Kidney epithelial cell (primary cell): ENCODE measurements around the gene PPP2CA. TPM values are rescaled to one million over a fixed set of nuclear protein-coding genes. Genes with fewer than 3 reads are reported as not detected.

ENCODE experiments used
- DNase-seq: peaks from one replicate; pipeline ENCODE4 v3.0.0-alpha.2; 2010; ENCODE audit warnings: low read depth
- H3K27me3 ChIP-seq: 2 replicates; pipeline ENCODE4 v1.6.0; 2011; ENCODE audit warnings: low read length; ENCODE audit not compliant: control insufficient read depth, insufficient read depth
- H3K36me3 ChIP-seq: 2 replicates; pipeline ENCODE4 v1.5.1; 2011; ENCODE audit warnings: low read length; ENCODE audit not compliant: control insufficient read depth, insufficient read depth
- H3K4me3 ChIP-seq: 2 replicates; pipeline ENCODE4 v1.5.1; 2011; ENCODE audit warnings: low read depth, mild to moderate bottlenecking, control low read depth, low read length
- total RNA-seq: library from RNA; depleted of rRNA; stranded (reverse); fragments of >200 nt; gene quantifications from 2 replicates; pipeline ENCODE4 v1.2.3, GENCODE V29; 2015
- TF ChIP-seq, protein P1 (sequence below): IDR thresholded peaks from 2 replicates; pipeline ENCODE4 v1.5.1; 2011; ENCODE audit warnings: mild to moderate bottlenecking, moderate library complexity, low read length, control low read depth, inconsistent platforms; ENCODE audit not compliant: insufficient read depth, poor library complexity, severe bottlenecking

PPP2CA gene
- total RNA-seq, 1 donor from 2014 or later = 249 TPM

DNA sequence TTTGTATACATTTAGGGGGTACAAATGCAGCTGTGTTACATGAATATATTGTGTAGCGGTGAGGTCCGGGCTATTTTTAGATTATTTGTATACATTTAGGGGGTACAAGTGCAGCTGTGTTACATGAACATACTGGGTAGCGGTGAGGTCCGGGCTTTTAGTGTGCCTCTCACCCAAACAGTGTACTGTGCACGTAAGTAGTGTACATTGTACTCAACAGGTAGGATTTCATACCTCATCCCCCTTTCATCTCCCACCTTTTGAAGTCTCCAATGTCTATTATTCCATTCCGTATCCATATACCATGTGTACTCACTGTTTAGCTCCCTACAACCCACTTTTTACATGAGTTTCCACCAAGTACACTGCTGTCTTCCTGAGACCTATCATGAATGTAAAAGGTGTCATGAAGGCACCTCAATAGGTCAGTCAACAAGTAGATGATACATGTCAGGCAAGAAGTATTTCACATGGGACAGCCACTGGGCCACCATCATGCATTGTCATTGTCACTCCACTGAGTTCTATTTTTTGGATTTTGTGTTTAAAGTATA lies 76.8 kb downstream of the PPP2CA start:
- Histone ChIP-seq H3K36me3 (no peaks in the 10 kb centered on the region), H3K27me3 (no peaks in the 10 kb centered on the region), H3K4me3 (no peak overlapping the region)
- DNase-seq = no peak
- TF ChIP-seq, protein P1, sequence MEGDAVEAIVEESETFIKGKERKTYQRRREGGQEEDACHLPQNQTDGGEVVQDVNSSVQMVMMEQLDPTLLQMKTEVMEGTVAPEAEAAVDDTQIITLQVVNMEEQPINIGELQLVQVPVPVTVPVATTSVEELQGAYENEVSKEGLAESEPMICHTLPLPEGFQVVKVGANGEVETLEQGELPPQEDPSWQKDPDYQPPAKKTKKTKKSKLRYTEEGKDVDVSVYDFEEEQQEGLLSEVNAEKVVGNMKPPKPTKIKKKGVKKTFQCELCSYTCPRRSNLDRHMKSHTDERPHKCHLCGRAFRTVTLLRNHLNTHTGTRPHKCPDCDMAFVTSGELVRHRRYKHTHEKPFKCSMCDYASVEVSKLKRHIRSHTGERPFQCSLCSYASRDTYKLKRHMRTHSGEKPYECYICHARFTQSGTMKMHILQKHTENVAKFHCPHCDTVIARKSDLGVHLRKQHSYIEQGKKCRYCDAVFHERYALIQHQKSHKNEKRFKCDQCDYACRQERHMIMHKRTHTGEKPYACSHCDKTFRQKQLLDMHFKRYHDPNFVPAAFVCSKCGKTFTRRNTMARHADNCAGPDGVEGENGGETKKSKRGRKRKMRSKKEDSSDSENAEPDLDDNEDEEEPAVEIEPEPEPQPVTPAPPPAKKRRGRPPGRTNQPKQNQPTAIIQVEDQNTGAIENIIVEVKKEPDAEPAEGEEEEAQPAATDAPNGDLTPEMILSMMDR = no peak

DNA sequence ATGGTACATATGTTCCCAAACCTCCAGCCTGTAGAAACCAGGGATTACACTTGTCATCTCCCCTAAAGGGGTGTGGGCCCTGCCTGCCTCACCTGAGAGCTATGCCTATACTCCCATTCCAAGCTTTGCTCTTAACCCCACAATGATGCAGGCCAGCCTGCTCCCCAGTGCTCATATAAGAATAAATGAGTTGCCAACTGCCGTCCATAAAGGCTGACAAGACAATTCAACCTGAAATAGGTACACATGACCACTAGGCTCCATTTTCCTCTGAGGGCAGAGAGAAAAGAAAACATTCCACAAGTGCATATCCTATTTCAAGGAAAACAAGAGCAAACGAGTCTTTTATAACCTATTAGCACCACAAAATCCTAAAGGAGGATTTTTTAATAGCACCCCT lies 77.6 kb downstream of the PPP2CA start:
- Histone ChIP-seq H3K36me3 (peaks cover 1% of the 10 kb centered on the region), H3K4me3 (no peak overlapping the region), H3K27me3 (no peaks in the 10 kb centered on the region)
- no peak for DNase-seq
- TF ChIP-seq, protein P1 = no peak

DNA sequence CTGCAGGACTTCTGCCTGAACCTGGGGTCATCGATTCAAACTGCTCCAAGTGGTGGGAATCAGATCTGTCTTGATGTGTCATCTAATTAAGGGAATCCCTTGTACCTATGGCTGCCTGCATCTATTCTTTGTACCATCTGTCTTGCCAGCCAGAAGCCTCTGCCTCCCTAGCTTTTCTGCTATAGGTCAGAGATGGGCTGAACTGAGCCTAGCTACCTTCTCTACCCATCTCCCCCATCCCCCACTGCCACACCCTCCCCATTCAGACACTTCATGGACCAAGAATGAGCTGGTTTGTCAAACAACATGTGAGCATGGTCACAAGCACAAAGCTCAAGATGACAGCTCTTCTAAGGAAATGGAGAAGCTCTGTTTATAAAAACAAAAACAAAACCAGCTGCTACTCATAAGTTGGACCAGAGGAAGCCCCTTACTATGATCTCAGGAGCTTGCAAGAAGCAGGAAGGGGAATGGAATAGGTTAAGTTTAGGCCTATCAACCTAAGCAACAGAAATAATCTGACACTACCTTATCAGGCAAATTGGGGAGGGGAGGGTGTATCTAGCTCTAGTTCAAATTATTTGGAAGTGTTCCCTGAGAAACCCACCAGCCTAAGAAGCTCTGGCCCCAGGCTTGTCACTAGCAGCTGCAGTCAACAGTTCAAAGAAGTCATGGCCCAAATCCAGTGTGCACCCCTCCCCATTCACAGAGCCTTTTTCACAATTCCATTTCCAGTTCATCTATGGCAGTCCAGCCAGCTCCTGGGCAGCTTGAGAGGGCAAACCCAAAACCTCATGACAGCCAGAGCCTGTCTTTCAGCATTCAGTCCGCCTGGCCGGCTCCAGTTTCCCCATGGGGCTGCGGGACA lies 79.0 kb downstream of the PPP2CA start:
- H3K36me3 ChIP-seq = peaks cover 3% of the 10 kb centered on the region
- no peaks in the 10 kb centered on the region for H3K27me3 ChIP-seq
- DNase-seq = no peak
- H3K4me3 ChIP-seq = no peak overlapping the region
- TF ChIP-seq, protein P1 = no peak

DNA sequence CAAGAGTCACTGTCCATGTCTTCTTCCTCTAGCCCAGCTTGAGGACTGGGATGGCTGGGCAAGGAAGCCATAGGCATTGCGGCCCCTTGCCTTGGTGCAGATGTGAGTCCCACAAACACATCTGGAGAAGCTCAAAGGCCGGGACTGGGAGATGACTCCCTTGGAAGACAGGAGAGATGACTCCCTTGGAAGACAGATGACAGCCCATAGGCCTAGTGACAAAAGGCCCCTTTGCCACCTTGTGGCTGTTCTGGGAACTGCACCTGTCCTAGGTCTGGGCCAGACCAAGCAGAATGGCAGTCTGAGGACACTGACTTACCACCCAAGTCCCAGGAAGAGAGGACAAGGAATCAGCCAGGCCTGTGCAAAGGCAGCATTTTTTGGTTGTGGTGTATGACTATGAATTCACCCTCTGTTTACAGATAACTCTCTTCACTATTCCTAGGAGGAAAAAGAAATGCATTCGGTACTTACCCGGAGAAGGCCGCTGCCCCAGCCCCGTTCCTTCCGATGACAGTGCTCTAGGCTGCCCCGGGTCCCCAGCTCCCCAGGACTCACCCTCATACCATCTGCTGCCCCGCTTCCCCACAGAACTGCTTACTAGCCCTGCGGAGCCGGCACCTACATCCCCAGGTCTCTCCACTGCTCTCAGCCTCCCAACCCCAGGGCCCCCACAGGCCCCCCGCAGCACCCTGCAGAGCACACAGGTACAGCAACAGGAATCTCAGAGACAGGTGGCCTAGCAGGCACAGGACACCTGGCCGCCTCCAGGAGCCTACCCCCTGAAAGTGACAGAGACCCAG lies 79.9 kb downstream of the PPP2CA start:
- H3K4me3 ChIP-seq = no peak overlapping the region
- peaks cover 3% of the 10 kb centered on the region for H3K36me3 ChIP-seq
- no peaks in the 10 kb centered on the region for H3K27me3 ChIP-seq
- TF ChIP-seq, protein P1 = peak; percentile 88
- no peak for DNase-seq

DNA sequence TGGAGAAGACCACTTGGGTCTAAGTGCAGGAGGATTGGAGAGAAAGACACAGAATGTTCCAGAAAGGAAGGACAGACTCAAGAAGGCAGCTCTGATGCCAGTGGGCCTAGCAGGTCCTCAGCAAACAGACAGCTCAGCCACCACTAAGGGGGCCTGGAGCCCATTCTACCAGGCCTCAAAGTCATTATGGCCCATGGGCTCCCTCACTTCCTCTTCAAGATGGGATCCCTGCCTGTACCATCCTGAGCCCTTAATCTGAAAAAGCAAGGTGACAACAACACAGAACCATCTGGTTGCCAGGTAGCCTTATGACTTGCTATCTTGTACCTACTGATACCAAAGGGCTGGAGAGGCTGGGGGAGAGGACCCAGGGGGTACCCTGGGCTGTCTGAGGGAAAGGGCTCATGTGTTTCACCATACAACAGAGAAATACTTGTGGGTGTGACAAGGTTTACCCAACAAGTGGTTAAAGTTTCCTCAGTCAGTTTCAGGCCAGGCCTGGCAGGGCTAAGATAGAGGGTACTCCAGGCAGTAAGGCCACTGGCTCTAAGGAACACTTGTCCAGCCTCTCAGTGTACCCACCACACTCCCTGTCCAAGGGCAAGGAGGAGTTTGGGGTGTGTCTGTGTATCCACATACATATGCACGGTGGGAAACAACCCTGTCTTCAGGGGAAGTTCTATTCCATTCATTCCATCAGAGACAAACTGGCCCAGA lies 80.7 kb downstream of the PPP2CA start:
- TF ChIP-seq, protein P1 = no peak
- no peak for DNase-seq
- H3K4me3 ChIP-seq = no peak overlapping the region
- peaks cover 3% of the 10 kb centered on the region for H3K36me3 ChIP-seq
- no peaks in the 10 kb centered on the region for H3K27me3 ChIP-seq

Other genes with a start within 250 kb of the PPP2CA start
- gene VDAC1, start 221.1 kb downstream of the PPP2CA start, total RNA-seq = 230 and 238 TPM in 2 replicates
- 3.6 and 4.8 TPM in 2 replicates for gene TCF7, start 111.4 kb downstream of the PPP2CA start, total RNA-seq
- gene SKP1, start 49.1 kb downstream of the PPP2CA start, total RNA-seq = 222 and 233 TPM in 2 replicates
- 9.3 and 17.6 TPM in 2 replicates for gene CDKL3, start 141.1 kb upstream of the PPP2CA start, total RNA-seq
- gene UBE2B, start 145.5 kb upstream of the PPP2CA start, total RNA-seq = 31.2 and 38.1 TPM in 2 replicates
- gene CDKN2AIPNL, start 185.8 kb upstream of the PPP2CA start, total RNA-seq = 25.3 and 28.3 TPM in 2 replicates